ENCODE results near the gene PPP6C. TPM values are rescaled to one million over a fixed set of nuclear protein-coding genes. Genes with fewer than 3 reads are reported as not detected.

The PPP6C gene
- total and polyA plus RNA-seq, 2 of the 13 experiments (the other 11 are each of a cell fraction or from before 2014, with no cell fraction given) = 18.5 to 20.9 TPM

GRCh38 chr9:125189361-125190289 is at the start of gene PPP6C (continued):
- 0 out of 2 replicates have a peak, but pooled peaks have one; percentile 15 for TF ChIP-seq GATA4 (IDR thresholded peaks at IDR 0.05; ENCODE audit: borderline replicate concordance, low read depth)
- peak; percentile 89 for TF ChIP-seq ERF (CRISPR knock-in tag; IDR thresholded peaks at IDR 0.05)
- peak; percentile 32; the same call in 1 of the 2 replicates for TF ChIP-seq NFYB (CRISPR knock-in tag; IDR thresholded peaks at IDR 0.05)
- peak; percentile 44; the same call in 1 of the 2 replicates for TF ChIP-seq MIER2 (CRISPR knock-in tag; IDR thresholded peaks at IDR 0.05)
- TF ChIP-seq ZNF441 (CRISPR knock-in tag; IDR thresholded peaks at IDR 0.05; ENCODE audit: borderline replicate concordance) = peak; percentile 71; the same call in 1 of the 2 replicates
- peak; percentile 77 for TF ChIP-seq POGZ (CRISPR knock-in tag; IDR thresholded peaks at IDR 0.05)
- TF ChIP-seq CBX5 (CRISPR knock-in tag; IDR thresholded peaks at IDR 0.05; ENCODE audit: borderline replicate concordance) = peak; percentile 76; the same call in 1 of the 2 replicates
- TF ChIP-seq SP140L (CRISPR knock-in tag; IDR thresholded peaks at IDR 0.05; ENCODE audit: borderline replicate concordance) = no peak
- peak; percentile 50 for TF ChIP-seq AGO2 (optimal IDR thresholded peaks at IDR 0.05; ENCODE audit: low read depth, low read length)
- TF ChIP-seq MTF2 (CRISPR knock-in tag; IDR thresholded peaks at IDR 0.05; ENCODE audit: borderline replicate concordance) = no peak
- TF ChIP-seq SMAD3 (CRISPR knock-in tag; IDR thresholded peaks at IDR 0.05) = peak; percentile 93
- no peak for TF ChIP-seq NFIC (IDR thresholded peaks at IDR 0.05; ENCODE audit: low read length)
- 0 out of 2 replicates have a peak, but pooled peaks have one; percentile 10 for TF ChIP-seq ZNF281 (CRISPR knock-in tag; IDR thresholded peaks at IDR 0.05; ENCODE audit: borderline replicate concordance)
- TF ChIP-seq, protein P1, sequence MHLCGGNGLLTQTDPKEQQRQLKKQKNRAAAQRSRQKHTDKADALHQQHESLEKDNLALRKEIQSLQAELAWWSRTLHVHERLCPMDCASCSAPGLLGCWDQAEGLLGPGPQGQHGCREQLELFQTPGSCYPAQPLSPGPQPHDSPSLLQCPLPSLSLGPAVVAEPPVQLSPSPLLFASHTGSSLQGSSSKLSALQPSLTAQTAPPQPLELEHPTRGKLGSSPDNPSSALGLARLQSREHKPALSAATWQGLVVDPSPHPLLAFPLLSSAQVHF (CRISPR knock-in tag; IDR thresholded peaks at IDR 0.05) = no peak
- no peak for TF ChIP-seq ZNF333 (CRISPR knock-in tag; IDR thresholded peaks at IDR 0.05; ENCODE audit: borderline replicate concordance)
- TF ChIP-seq ZKSCAN5 (CRISPR knock-in tag; IDR thresholded peaks at IDR 0.05) = peak; percentile 87
- no peak for TF ChIP-seq MTF1 (CRISPR knock-in tag; IDR thresholded peaks at IDR 0.05)
- TF ChIP-seq LCORL (IDR thresholded peaks at IDR 0.05) = no peak
- TF ChIP-seq LCORL (CRISPR knock-in tag; IDR thresholded peaks at IDR 0.05) = peak; percentile 70
- no peak for TF ChIP-seq ZNF841 (CRISPR knock-in tag; IDR thresholded peaks at IDR 0.05; ENCODE audit: borderline replicate concordance)
- TF ChIP-seq, protein P2, sequence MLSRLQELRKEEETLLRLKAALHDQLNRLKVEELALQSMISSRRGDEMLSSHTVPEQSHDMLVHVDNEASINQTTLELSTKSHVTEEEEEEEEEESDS (CRISPR knock-in tag; IDR thresholded peaks at IDR 0.05; ENCODE audit: borderline replicate concordance) = no peak
- TF ChIP-seq, protein P3, sequence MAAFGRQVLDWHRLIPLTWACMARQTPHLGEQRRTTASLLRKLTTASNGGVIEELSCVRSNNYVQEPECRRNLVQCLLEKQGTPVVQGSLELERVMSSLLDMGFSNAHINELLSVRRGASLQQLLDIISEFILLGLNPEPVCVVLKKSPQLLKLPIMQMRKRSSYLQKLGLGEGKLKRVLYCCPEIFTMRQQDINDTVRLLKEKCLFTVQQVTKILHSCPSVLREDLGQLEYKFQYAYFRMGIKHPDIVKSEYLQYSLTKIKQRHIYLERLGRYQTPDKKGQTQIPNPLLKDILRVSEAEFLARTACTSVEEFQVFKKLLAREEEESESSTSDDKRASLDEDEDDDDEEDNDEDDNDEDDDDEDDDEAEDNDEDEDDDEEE (CRISPR knock-in tag; IDR thresholded peaks at IDR 0.05) = 0 out of 2 replicates have a peak, but pooled peaks have one; percentile 59
